ENCODE data around the gene GBGT1. TPM values are rescaled to one million over a fixed set of nuclear protein-coding genes. Genes with fewer than 3 reads are reported as not detected.
"Not testable (repeated sequence)": the region's sequence is repeated elsewhere in the genome, so short reads cannot be mapped to it uniquely, and the experiment has no call there.

GBGT1 gene
- total RNA-seq, 3 donors from 2014 or later, result 4.3 to 14.0 (median 8.6) TPM

DNA sequence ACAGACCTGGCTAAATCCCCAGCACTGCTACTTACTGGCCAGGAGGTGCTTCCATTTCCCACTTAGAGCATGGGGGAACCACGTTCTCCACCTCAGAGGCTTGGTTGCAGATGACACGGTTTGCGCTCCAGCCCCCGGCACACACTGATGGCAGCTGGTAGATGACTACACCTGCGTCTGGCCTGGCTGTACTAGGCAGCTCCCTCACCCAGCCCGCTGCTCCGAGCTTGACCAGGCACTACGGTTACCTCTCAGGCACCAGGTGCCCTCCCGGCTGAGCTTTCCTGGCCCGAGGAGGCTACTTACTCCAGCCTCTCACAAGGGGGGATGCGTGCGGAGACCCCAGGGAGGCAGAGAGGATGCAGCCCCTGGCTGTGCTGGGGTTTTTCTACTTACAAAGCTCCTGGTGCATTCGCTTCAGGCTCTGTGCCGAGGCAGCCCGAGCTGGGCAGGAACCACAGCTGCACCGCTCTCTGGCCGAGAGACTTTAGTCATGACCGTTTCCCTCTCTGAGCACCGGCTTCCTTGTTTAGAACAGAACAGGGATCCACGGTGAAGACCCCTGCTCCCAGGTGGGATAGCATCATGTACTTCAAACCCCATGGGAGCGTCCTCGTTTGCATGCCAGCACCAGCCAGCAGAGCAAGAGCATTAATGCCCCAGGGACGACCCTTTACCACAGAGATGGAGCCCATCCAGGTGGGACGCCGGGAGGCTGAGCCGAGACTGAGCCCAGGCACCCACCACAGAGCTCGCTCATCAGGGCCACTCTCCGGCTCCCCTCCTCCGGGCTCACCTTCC is 7.6 kb upstream of the GBGT1 start:
- intact Hi-C loops (cut with DNase I, micrococcal nuclease), result no loop called here
- Histone ChIP-seq H3K9me3 (no peaks in the 10 kb centered on the region), H3K36me3 (ENCODE audit: low read depth) (no peaks in the 10 kb centered on the region), H3K4me3 (no peak overlapping the region), H3K4me1 (ENCODE audit: low read depth) (no peaks in the 10 kb centered on the region)
- TF ChIP-seq CTCF (IDR thresholded peaks at IDR 0.05), result no peak
- DNase-seq, result no peak
- ATAC-seq, result no peak

DNA sequence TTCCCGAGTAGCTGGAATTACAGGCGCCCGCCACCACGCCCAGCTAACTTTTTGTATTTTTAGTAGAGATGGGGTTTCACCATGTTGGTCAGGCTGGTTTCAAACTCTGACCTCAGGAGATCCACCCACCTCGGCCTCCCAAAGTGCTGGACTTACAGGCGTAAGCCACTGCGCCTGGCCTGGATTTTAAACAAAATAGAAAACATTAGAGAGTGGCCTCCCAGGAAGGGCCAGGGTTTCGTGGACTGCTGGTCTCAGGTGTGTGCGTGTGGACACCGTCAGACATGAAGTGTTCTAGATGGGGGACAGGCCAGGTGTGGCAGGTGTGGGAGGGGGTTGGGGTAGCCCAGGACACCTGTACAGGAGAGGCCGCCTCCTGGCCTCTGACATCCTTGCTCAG is 7.0 kb upstream of the GBGT1 start:
- DNase-seq (no peak), ATAC-seq (no peak)
- intact Hi-C loops (cut with DNase I, micrococcal nuclease), result no loop called here
- H3K4me1 ChIP-seq (ENCODE audit: low read depth), result no peaks in the 10 kb centered on the region
- TF ChIP-seq CTCF (IDR thresholded peaks at IDR 0.05), result no peak
- H3K4me3 ChIP-seq, result no peak overlapping the region
- no peaks in the 10 kb centered on the region for H3K9me3 ChIP-seq
- no peaks in the 10 kb centered on the region for H3K36me3 ChIP-seq (ENCODE audit: low read depth)

- intact Hi-C loops (cut with DNase I, micrococcal nuclease); DNase-seq; ATAC-seq; H3K9me3 ChIP-seq; H3K4me3 ChIP-seq; H3K36me3 ChIP-seq (ENCODE audit: low read depth); H3K4me1 ChIP-seq (ENCODE audit: low read depth): not testable (repeated sequence)
Measured at GRCh38 chr9:133169687-133170086, 6.0 kb upstream of the GBGT1 start.

GRCh38 chr9:133169102-133169501 is 5.4 kb upstream of the GBGT1 start:
- intact Hi-C loops (cut with DNase I, micrococcal nuclease), result no loop called here
- TF ChIP-seq CTCF (IDR thresholded peaks at IDR 0.05), result no peak

DNA sequence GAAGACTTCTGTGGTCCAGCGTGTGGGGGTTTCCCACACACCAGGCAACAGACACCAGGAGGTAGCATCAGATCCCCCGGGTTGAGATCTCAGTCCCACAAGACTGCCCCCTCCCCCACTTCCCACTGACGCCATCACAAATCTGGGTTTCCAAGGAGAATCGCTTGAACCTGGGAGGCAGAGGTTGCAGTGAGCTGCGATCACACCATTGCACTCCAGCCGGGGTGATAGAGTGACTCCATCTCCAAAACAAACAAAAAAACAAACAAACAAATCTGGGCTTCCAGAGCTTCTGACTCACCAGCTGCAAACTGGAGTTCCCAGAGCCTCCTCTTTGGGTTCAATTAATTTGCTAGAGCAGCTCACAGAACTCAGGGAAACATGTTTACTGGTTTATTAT is 4.7 kb upstream of the GBGT1 start:
- intact Hi-C loops (cut with DNase I, micrococcal nuclease), result no loop called here
- H3K4me3 ChIP-seq, result no peak overlapping the region
- peaks cover 5% of the 10 kb centered on the region for H3K4me1 ChIP-seq (ENCODE audit: low read depth)
- no peaks in the 10 kb centered on the region for H3K9me3 ChIP-seq
- no peaks in the 10 kb centered on the region for H3K36me3 ChIP-seq (ENCODE audit: low read depth)
- ATAC-seq, result no peak
- no peak for TF ChIP-seq CTCF (IDR thresholded peaks at IDR 0.05)
- DNase-seq, result no peak

More at GRCh38 chr9:133169102-133169501, 5.4 kb upstream of the GBGT1 start:
- Histone ChIP-seq H3K4me3 (no peak overlapping the region), H3K4me1 (ENCODE audit: low read depth) (peaks cover under 1% of the 10 kb centered on the region), H3K36me3 (ENCODE audit: low read depth) (no peaks in the 10 kb centered on the region), H3K9me3 (no peaks in the 10 kb centered on the region)
- ATAC-seq, result no peak
- no peak for DNase-seq

DNA sequence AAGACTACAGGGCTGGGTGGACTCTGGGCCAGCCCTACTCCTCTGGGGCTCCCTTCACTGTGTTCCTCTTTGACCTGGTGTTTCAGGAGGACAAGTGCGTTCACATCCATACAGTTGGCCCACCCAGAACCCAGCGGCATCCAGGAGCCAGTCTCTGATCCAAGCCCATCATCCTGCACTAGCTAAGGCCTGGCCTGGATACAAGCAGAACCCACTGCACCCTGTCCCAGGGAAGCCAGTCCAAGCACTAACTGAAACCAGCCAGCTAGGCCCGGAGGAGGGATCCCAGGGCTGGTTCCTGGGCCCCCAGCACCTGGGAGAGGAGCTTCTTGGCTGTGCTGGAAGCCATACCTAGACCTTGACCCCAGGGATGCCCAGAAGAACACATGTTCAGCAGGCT is 4.1 kb upstream of the GBGT1 start:
- Histone ChIP-seq H3K9me3 (no peaks in the 10 kb centered on the region), H3K36me3 (ENCODE audit: low read depth) (no peaks in the 10 kb centered on the region), H3K4me3 (no peak overlapping the region), H3K4me1 (ENCODE audit: low read depth) (peaks cover 10% of the 10 kb centered on the region)
- no peak for DNase-seq
- no peak for TF ChIP-seq CTCF (IDR thresholded peaks at IDR 0.05)
- intact Hi-C loops (cut with DNase I, micrococcal nuclease), result no loop called here
- ATAC-seq, result no peak
